HCT116 (cell line): ENCODE measurements around the gene KCNH2. TPM values are rescaled to one million over a fixed set of nuclear protein-coding genes. Genes with fewer than 3 reads are reported as not detected.
A peak's percentile ranks its signal among the peaks of the same experiment; 100 is the strongest.

ENCODE experiments used
- ATAC-seq: fragments of 200-7000 bp; cut with Tn5 transposase; 2 replicates; pipeline ENCODE4 v1.9.1; 2020; ENCODE audit warnings: mild to moderate bottlenecking, moderate library complexity
- BruUV-seq: library from RNA; stranded (reverse); fragments of 400-500 nt; replicated peaks from 2 replicates; lab custom pipeline; 2021; lab: Mats Ljungman, UMichigan
- CTCF ChIA-PET: fragments of 300-600 bp; sonication (Branson Sonifier 250); formaldehyde crosslinking; loops from one replicate; lab custom pipeline; 2021; ENCODE audit warnings: antibody characterized with exemption; lab: Charles Lee
- POLR2A ChIA-PET: fragments of 300-600, 350-600 bp; sonication (Branson Sonifier 250); formaldehyde crosslinking; loops from one replicate; lab custom pipeline; 2021; ENCODE audit warnings: antibody characterized with exemption; lab: Charles Lee
- RAD21 ChIA-PET, 2 experiments: fragments of 300-600 bp; sonication (Branson Sonifier 250); formaldehyde crosslinking; loops; one replicate each; lab custom pipeline; 2023; ENCODE audit warnings: low total read pairs in 2 of 2; ENCODE audit not compliant: uncharacterized antibody in 2 of 2, unreplicated experiment in 2 of 2, low non-redundant PET in 1 of 2; lab: Charles Lee
- DNase-seq: peaks from one replicate; pipeline ENCODE4 v3.0.0-alpha.2; 2010; ENCODE audit warnings: low read depth, low spot score
- H2AFZ ChIP-seq: fragments of 200-600 bp; shearing (Covaris generic), sonication (generic); 2 replicates; pipeline ENCODE4 v1.6.1; 2017; ENCODE audit warnings: low read depth, mixed run types, mixed read lengths, antibody characterized with exemption, low read length; ENCODE audit not compliant: poor library complexity, severe bottlenecking
- H3K27ac ChIP-seq: 2 replicates; pipeline ENCODE4 v1.5.1; 2012; ENCODE audit warnings: low read depth, low read length
- H3K27me3 ChIP-seq: fragments of 200-600 bp; sonication (generic); 2 replicates; pipeline ENCODE4 v1.6.1; 2016; ENCODE audit warnings: mixed run types, low read length, mixed read lengths; ENCODE audit not compliant: insufficient read depth
- H3K36me3 ChIP-seq, 2 experiments: fragments of 200-500 bp in 1 of 2; fragments of 200-600 bp in 1 of 2; sonication (Bioruptor generic) in 1 of 2; sonication (generic) in 1 of 2; 2 replicates each; pipeline versions ENCODE4 v1.5.1 to v1.6.1; 2014 to 2016; ENCODE audit warnings: low read length in 2 of 2, inconsistent platforms in 1 of 2, mixed read lengths in 1 of 2, mixed run types in 1 of 2; ENCODE audit not compliant: insufficient read depth in 2 of 2, control insufficient read depth in 1 of 2
- H3K4me1 ChIP-seq, 2 experiments: fragments of 200-600 bp in 1 of 2; sonication (generic) in 1 of 2; 2 replicates each; pipeline versions ENCODE4 v1.5.1 to v1.6.1; 2012 to 2017; ENCODE audit warnings: low read length in 2 of 2, inconsistent platforms in 1 of 2, mild to moderate bottlenecking in 1 of 2, mixed read lengths in 1 of 2, mixed run types in 1 of 2, moderate library complexity in 1 of 2; ENCODE audit not compliant: insufficient read depth in 2 of 2, control insufficient read depth in 1 of 2
- H3K4me2 ChIP-seq: fragments of 200-600 bp; sonication (generic); 2 replicates; pipeline ENCODE4 v1.6.1; 2017; ENCODE audit warnings: mixed run types, low read length, mixed read lengths
- H3K4me3 ChIP-seq, 2 experiments: fragments of 200-600 bp in 1 of 2; sonication (generic) in 1 of 2; replicated peaks in 1 of 2; 2 replicates each; pipeline ENCODE4 v1.5.1; 2011 to 2016; ENCODE audit warnings: low read length in 2 of 2, control low read depth in 1 of 2, low read depth in 1 of 2, mild to moderate bottlenecking in 1 of 2, mixed read lengths in 1 of 2, mixed run types in 1 of 2
- H3K79me2 ChIP-seq: fragments of 200-600 bp; sonication (generic); 2 replicates; pipeline ENCODE4 v1.6.1; 2017; ENCODE audit warnings: mild to moderate bottlenecking, mixed run types, low read length, moderate library complexity, mixed read lengths; ENCODE audit not compliant: insufficient read depth
- H3K9ac ChIP-seq: fragments of 200-600 bp; sonication (generic); 2 replicates; pipeline ENCODE4 v1.6.1; 2016; ENCODE audit warnings: low read length, mixed read lengths
- H3K9me2 ChIP-seq: fragments of 200-600 bp; sonication (generic), shearing (Covaris generic); 2 replicates; pipeline ENCODE4 v1.6.1; 2017; ENCODE audit warnings: mixed run types, mild to moderate bottlenecking, moderate library complexity; ENCODE audit not compliant: insufficient read depth
- H3K9me3 ChIP-seq, 2 experiments: fragments of 200-500 bp in 1 of 2; fragments of 200-600 bp in 1 of 2; sonication (Bioruptor generic) in 1 of 2; sonication (generic) in 1 of 2; 2 replicates each; pipeline ENCODE4 v1.6.1; 2014 to 2017; ENCODE audit warnings: low read length in 2 of 2, mixed read lengths in 2 of 2, inconsistent platforms in 1 of 2, low read depth in 1 of 2, mild to moderate bottlenecking in 1 of 2, mixed run types in 1 of 2, moderate library complexity in 1 of 2; ENCODE audit not compliant: control insufficient read depth in 1 of 2, insufficient read depth in 1 of 2
- H4K20me1 ChIP-seq: fragments of 200-600 bp; sonication (generic), shearing (Covaris generic); 2 replicates; pipeline ENCODE4 v1.6.1; 2017; ENCODE audit warnings: mixed run types, mild to moderate bottlenecking, moderate library complexity; ENCODE audit not compliant: insufficient read depth
- CEBPB ChIP-seq: IDR thresholded peaks from 2 replicates; pipeline ENCODE4 v1.6.1; 2012; ENCODE audit warnings: low read depth
- ELF1 ChIP-seq: IDR thresholded peaks from 2 replicates; pipeline ENCODE4 v1.6.1; 2012; ENCODE audit warnings: low read depth, borderline replicate concordance
- FOSL1 ChIP-seq: IDR thresholded peaks from 2 replicates; pipeline ENCODE4 v1.6.1; 2012; ENCODE audit warnings: low read depth
- JUND ChIP-seq: IDR thresholded peaks from 2 replicates; pipeline ENCODE4 v1.6.1; 2012
- POLR2AphosphoS5 ChIP-seq: IDR thresholded peaks from 2 replicates; pipeline ENCODE4 v1.6.1; 2011; ENCODE audit warnings: mild to moderate bottlenecking, low read depth, low read length, moderate library complexity
- SIN3A ChIP-seq: IDR thresholded peaks from 2 replicates; pipeline ENCODE4 v1.6.1; 2012; ENCODE audit warnings: low read depth
- ZFX ChIP-seq: fragments of 450-650 bp; IDR thresholded peaks from 2 replicates; pipeline ENCODE4 v1.6.1; 2017
- intact Hi-C: fragments of 100-400 bp; cut with micrococcal nuclease; formaldehyde crosslinking; loops from 2 replicates; pipeline ENCODE4 v1.10.0; 2022
- total RNA-seq: library from RNA; stranded (reverse); gene quantifications from one replicate; pipeline ENCODE4 v1.2.1, GENCODE V29; 2021; ENCODE audit not compliant: unreplicated experiment
- TF ChIP-seq, protein P1 (sequence below): IDR thresholded peaks from 2 replicates; pipeline ENCODE4 v1.6.1; 2012
- TF ChIP-seq, protein P2 (sequence below): IDR thresholded peaks from 2 replicates; pipeline ENCODE4 v1.6.1; 2012
- TF ChIP-seq, protein P3 (sequence below): IDR thresholded peaks from 2 replicates; pipeline ENCODE4 v1.6.1; 2011; ENCODE audit warnings: mild to moderate bottlenecking, low read length, moderate library complexity; ENCODE audit not compliant: insufficient replicate concordance; ENCODE audit errors: extremely low read depth

The KCNH2 gene
- total RNA-seq, 1 experiment from 2014 or later: 9.7 TPM

DNA sequence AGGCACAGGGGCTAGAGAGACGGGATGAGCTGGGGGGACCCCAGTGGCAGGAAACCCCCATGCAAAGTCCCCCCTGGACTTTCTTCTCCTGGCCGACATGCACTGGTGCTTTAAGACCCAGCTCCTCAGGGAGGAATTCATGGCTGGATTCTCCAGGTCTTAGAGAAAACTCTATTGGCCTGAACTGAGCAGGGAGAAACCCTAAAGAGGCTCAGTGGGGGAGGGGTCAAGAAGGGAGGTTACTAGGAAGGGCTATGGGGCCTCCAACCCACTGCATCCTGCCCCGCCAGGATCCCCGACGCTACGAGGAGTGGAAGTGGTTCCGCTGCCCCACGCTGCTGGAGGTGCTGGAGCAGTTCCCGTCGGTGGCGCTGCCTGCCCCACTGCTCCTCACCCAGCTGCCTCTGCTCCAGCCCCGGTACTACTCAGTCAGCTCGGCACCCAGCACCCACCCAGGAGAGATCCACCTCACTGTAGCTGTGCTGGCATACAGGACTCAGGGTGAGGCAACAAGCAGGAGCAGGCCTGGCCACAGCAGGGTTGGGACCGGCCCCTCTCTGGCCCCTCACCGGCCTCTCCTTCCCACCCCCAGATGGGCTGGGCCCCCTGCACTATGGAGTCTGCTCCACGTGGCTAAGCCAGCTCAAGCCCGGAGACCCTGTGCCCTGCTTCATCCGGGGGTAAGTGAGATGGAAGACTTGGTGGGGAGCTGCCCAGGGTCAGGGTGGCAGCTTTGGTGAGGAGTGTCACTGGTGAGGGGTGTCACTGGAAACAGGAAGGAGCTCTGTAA is 32.4 kb upstream of the KCNH2 start:
- H2AFZ ChIP-seq: no peak overlapping the region
- ChIA-PET RAD21 (interaction anchor here (1.0 to 1.7 kb wide), 2 partner anchors 51 to 101 kb away, joined by 3 to 5 read pairs; no protein-coding TSS in a partner anchor), CTCF (interaction anchor here (0.9 to 5.4 kb wide), 14 partner anchors 10 to 272 kb away, joined by 3 to 59 read pairs (median 6); partner anchors contain the start of gene ABCB8), POLR2A (interaction anchor here (1.3 to 1.5 kb wide), 5 partner anchors 18 to 217 kb away, joined by 3 to 5 read pairs (median 3); partner anchors contain the start of genes ABCB8 and ABCF2)
- no peaks in the 10 kb centered on the region for H3K27me3 ChIP-seq
- peaks cover 16 to 56% of the 10 kb centered on the region in 2 experiments; a peak in 3 of 4 replicates for H3K4me1 ChIP-seq
- TF ChIP-seq, protein P1, sequence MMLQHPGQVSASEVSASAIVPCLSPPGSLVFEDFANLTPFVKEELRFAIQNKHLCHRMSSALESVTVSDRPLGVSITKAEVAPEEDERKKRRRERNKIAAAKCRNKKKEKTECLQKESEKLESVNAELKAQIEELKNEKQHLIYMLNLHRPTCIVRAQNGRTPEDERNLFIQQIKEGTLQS: no peak
- TF ChIP-seq POLR2AphosphoS5 (no peak), ELF1 (no peak), CEBPB (no peak), SIN3A (no peak)
- peak overlapping the region; percentile 71; the same call in 1 of the 2 replicates for H3K27ac ChIP-seq
- H3K9ac ChIP-seq: peak overlapping the region; percentile 81
- intact Hi-C loops: loop anchor here (10.0 kb wide), 1 partner anchor 236 kb away; no protein-coding TSS in a partner anchor
- peak overlapping the region; percentile 72 to 73 for H3K4me3 ChIP-seq
- BruUV-seq: TSS peak; percentile 20
- no peaks in the 10 kb centered on the region for H3K36me3 ChIP-seq
- H3K79me2 ChIP-seq: peaks cover 4% of the 10 kb centered on the region; the same call in 1 of the 2 replicates
- H4K20me1 ChIP-seq: no peaks in the 10 kb centered on the region
- no peaks in the 10 kb centered on the region for H3K9me3 ChIP-seq
- no peaks in the 10 kb centered on the region for H3K9me2 ChIP-seq
- H3K4me2 ChIP-seq: peak overlapping the region; percentile 94
- ATAC-seq: no peak
- no peak for DNase-seq

DNA sequence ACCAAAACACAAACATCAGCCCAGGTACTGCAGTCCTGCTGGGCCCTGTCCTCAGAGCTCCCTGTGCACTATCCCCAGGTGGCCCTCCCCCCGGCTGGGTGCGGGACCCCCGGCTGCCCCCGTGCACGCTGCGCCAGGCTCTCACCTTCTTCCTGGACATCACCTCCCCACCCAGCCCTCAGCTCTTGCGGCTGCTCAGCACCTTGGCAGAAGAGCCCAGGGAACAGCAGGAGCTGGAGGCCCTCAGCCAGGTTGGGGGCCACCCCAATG is 31.9 kb upstream of the KCNH2 start:
- no peaks in the 10 kb centered on the region for H3K27me3 ChIP-seq
- intact Hi-C loops: loop anchor here (10.0 kb wide), 1 partner anchor 235 kb away; no protein-coding TSS in a partner anchor
- H3K9me2 ChIP-seq: no peaks in the 10 kb centered on the region
- peaks cover 4% of the 10 kb centered on the region; the same call in 1 of the 2 replicates for H3K79me2 ChIP-seq
- no peak overlapping the region for H2AFZ ChIP-seq
- CTCF ChIA-PET: interaction anchor here (0.6 to 5.4 kb wide), 20 partner anchors 10 to 271 kb away, joined by 3 to 59 read pairs (median 5); partner anchors contain the start of genes ABCB8 and ATG9B
- POLR2A ChIA-PET: interaction anchor here (0.9 to 1.5 kb wide), 6 partner anchors 18 to 217 kb away, joined by 3 to 6 read pairs (median 4); partner anchors contain the start of genes ABCB8 and ABCF2
- ATAC-seq (no peak), DNase-seq (no peak)
- H3K27ac ChIP-seq: peak overlapping the region; percentile 71; the same call in 1 of the 2 replicates
- H4K20me1 ChIP-seq: no peaks in the 10 kb centered on the region
- H3K4me1 ChIP-seq: peaks cover 16 to 53% of the 10 kb centered on the region in 2 experiments; a peak in 3 of 4 replicates
- peak overlapping the region; percentile 81 for H3K9ac ChIP-seq
- RAD21 ChIA-PET: interaction anchor here (0.6 to 1.7 kb wide), 4 partner anchors 19 to 102 kb away, joined by 3 to 5 read pairs (median 3); partner anchors contain the start of gene ABCB8 (in 1 of the 2)
- H3K9me3 ChIP-seq: no peaks in the 10 kb centered on the region
- peak overlapping the region; percentile 72 to 73 for H3K4me3 ChIP-seq
- H3K4me2 ChIP-seq: peak overlapping the region; percentile 94
- BruUV-seq: no TSS peak
- no peaks in the 10 kb centered on the region for H3K36me3 ChIP-seq
- TF ChIP-seq FOSL1 (no peak), ELF1 (no peak), CEBPB (no peak), ZFX (no peak), SIN3A (no peak), JUND (no peak)
- TF ChIP-seq, protein P2, sequence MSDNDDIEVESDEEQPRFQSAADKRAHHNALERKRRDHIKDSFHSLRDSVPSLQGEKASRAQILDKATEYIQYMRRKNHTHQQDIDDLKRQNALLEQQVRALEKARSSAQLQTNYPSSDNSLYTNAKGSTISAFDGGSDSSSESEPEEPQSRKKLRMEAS: no peak
- TF ChIP-seq, protein P3, sequence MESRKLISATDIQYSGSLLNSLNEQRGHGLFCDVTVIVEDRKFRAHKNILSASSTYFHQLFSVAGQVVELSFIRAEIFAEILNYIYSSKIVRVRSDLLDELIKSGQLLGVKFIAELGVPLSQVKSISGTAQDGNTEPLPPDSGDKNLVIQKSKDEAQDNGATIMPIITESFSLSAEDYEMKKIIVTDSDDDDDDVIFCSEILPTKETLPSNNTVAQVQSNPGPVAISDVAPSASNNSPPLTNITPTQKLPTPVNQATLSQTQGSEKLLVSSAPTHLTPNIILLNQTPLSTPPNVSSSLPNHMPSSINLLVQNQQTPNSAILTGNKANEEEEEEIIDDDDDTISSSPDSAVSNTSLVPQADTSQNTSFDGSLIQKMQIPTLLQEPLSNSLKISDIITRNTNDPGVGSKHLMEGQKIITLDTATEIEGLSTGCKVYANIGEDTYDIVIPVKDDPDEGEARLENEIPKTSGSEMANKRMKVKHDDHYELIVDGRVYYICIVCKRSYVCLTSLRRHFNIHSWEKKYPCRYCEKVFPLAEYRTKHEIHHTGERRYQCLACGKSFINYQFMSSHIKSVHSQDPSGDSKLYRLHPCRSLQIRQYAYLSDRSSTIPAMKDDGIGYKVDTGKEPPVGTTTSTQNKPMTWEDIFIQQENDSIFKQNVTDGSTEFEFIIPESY: no peak
- TF ChIP-seq, protein P1: no peak
